HEK293 (cell line): ENCODE measurements around the gene EFCAB8.
A peak's percentile ranks its signal among the peaks of the same experiment; 100 is the strongest.

Experiments used
- CTCF ChIA-PET: fragments of 350-600 bp; formaldehyde crosslinking; extraction: SDS; loops from one replicate; lab custom pipeline; 2021; ENCODE audit warnings: antibody characterized with exemption; lab: Yijun Ruan, JAX
- POLR2A ChIA-PET: fragments of 300-600 bp; formaldehyde crosslinking; extraction: SDS; loops from one replicate; lab custom pipeline; 2020; ENCODE audit warnings: antibody characterized with exemption, inconsistent platforms; lab: Yijun Ruan, JAX
- H3K27ac ChIP-seq: fragments of 200-500 bp; sonication (Bioruptor generic); 2 replicates; pipeline ENCODE4 v1.5.1; 2014; ENCODE audit warnings: low read depth, low read length, control low read depth, inconsistent platforms; ENCODE audit errors: extremely low read depth
- H3K36me3 ChIP-seq, 2 experiments: fragments of 200-500 bp in 1 of 2; sonication (Bioruptor generic) in 1 of 2; 1 replicate in 1 of 2; 2 replicates in 1 of 2; pipeline ENCODE4 v1.5.1; 2014 to 2017; ENCODE audit warnings: inconsistent platforms in 2 of 2, low read length in 2 of 2; ENCODE audit not compliant: control insufficient read depth in 2 of 2, insufficient read depth in 1 of 2
- H3K4me1 ChIP-seq: fragments of 200-500 bp; sonication (Bioruptor generic); 2 replicates; pipeline ENCODE4 v1.5.1; 2014; ENCODE audit warnings: mild to moderate bottlenecking, low read length, inconsistent platforms; ENCODE audit not compliant: control insufficient read depth, insufficient read depth
- H3K4me3 ChIP-seq: 2 replicates; pipeline ENCODE4 v1.5.1; 2011; ENCODE audit warnings: low read depth, mild to moderate bottlenecking, control low read depth, low read length, moderate library complexity
- H3K9me3 ChIP-seq: fragments of 200-500 bp; sonication (Bioruptor generic); 2 replicates; pipeline ENCODE4 v1.5.1; 2014; ENCODE audit warnings: low read depth, low read length, inconsistent platforms; ENCODE audit not compliant: control insufficient read depth, insufficient read depth
- HOXD13 ChIP-seq: sonication (generic); formaldehyde crosslinking; IDR thresholded peaks from 2 replicates; pipeline ENCODE4 v1.8.0; 2022; ENCODE audit warnings: missing genetic modification reagents, borderline replicate concordance
- PRDM1 ChIP-seq: fragments of 450-650 bp; formaldehyde crosslinking; IDR thresholded peaks from 2 replicates; pipeline ENCODE4; 2016; ENCODE audit warnings: missing biosample characterization, missing genetic modification characterization
- REPIN1 ChIP-seq: fragments of 450-650 bp; formaldehyde crosslinking; IDR thresholded peaks from 2 replicates; pipeline ENCODE4 v1.5.1; 2017; ENCODE audit warnings: missing biosample characterization, missing genetic modification characterization, low read depth
- REST ChIP-seq: fragments of 450-650 bp; formaldehyde crosslinking; IDR thresholded peaks from 2 replicates; pipeline ENCODE4 v1.5.1; 2016; ENCODE audit warnings: missing biosample characterization, missing genetic modification characterization
- SALL2 ChIP-seq: fragments of 450-650 bp; formaldehyde crosslinking; IDR thresholded peaks from 2 replicates; pipeline ENCODE4 v1.5.0; 2017; ENCODE audit warnings: missing biosample characterization, mild to moderate bottlenecking, missing genetic modification characterization, borderline replicate concordance
- SETDB1 ChIP-seq: IDR thresholded peaks from one replicate; pipeline ENCODE4 v1.6.1; 2017; ENCODE audit warnings: mild to moderate bottlenecking, low read length, moderate library complexity, mixed read lengths; ENCODE audit not compliant: insufficient read length
- SP2 ChIP-seq: fragments of 450-650 bp; formaldehyde crosslinking; IDR thresholded peaks from 2 replicates; pipeline ENCODE4 v1.5.1; 2016; ENCODE audit warnings: missing biosample characterization, missing genetic modification characterization
- SP3 ChIP-seq: fragments of 450-650 bp; formaldehyde crosslinking; IDR thresholded peaks from 2 replicates; pipeline ENCODE4 v1.5.1; 2016; ENCODE audit warnings: missing biosample characterization, missing genetic modification characterization
- TRIM28 ChIP-seq: IDR thresholded peaks from 2 replicates; pipeline ENCODE4 v1.6.1; 2011; ENCODE audit warnings: low read length, control low read depth, borderline replicate concordance
- YY2 ChIP-seq: fragments of 450-650 bp; formaldehyde crosslinking; IDR thresholded peaks from 2 replicates; pipeline ENCODE4 v1.5.1; 2016; ENCODE audit warnings: missing biosample characterization, missing genetic modification characterization
- ZBTB21 ChIP-seq: fragments of 450-650 bp; formaldehyde crosslinking; IDR thresholded peaks from 2 replicates; pipeline ENCODE4 v1.5.1; 2017; ENCODE audit warnings: missing biosample characterization, missing genetic modification characterization
- ZBTB26 ChIP-seq: fragments of 450-650 bp; formaldehyde crosslinking; optimal IDR thresholded peaks from 2 replicates; pipeline ENCODE3; 2016; ENCODE audit warnings: missing biosample characterization, mild to moderate bottlenecking, missing genetic modification characterization
- ZFP3 ChIP-seq: fragments of 450-650 bp; formaldehyde crosslinking; IDR thresholded peaks from 2 replicates; pipeline ENCODE4 v1.5.1; 2016; ENCODE audit warnings: low read depth, missing biosample characterization, missing genetic modification characterization
- ZFP37 ChIP-seq: fragments of 450-650 bp; formaldehyde crosslinking; IDR thresholded peaks from 2 replicates; pipeline ENCODE4 v1.5.1; 2016; ENCODE audit warnings: missing biosample characterization, missing genetic modification characterization
- ZIC2 ChIP-seq: fragments of 450-650 bp; formaldehyde crosslinking; IDR thresholded peaks from 2 replicates; pipeline ENCODE4 v1.5.1; 2016; ENCODE audit warnings: missing biosample characterization, missing genetic modification characterization
- ZNF138 ChIP-seq: fragments of 450-650 bp; formaldehyde crosslinking; IDR thresholded peaks from 2 replicates; pipeline ENCODE4 v1.5.1; 2016; ENCODE audit warnings: missing biosample characterization, missing genetic modification characterization, borderline replicate concordance
- ZNF2 ChIP-seq: fragments of 450-650 bp; formaldehyde crosslinking; IDR thresholded peaks from 2 replicates; pipeline ENCODE4 v1.5.1; 2016; ENCODE audit warnings: missing biosample characterization, missing genetic modification characterization
- ZNF202 ChIP-seq: fragments of 450-650 bp; formaldehyde crosslinking; IDR thresholded peaks from 2 replicates; pipeline ENCODE4 v1.5.1; 2016; ENCODE audit warnings: missing biosample characterization, missing genetic modification characterization, borderline replicate concordance
- ZNF214 ChIP-seq: fragments of 450-650 bp; formaldehyde crosslinking; IDR thresholded peaks from 2 replicates; pipeline ENCODE4 v1.5.1; 2017; ENCODE audit warnings: missing biosample characterization, mild to moderate bottlenecking, missing genetic modification characterization, borderline replicate concordance
- ZNF239 ChIP-seq: fragments of 450-650 bp; formaldehyde crosslinking; IDR thresholded peaks from 2 replicates; pipeline ENCODE4 v1.5.1; 2016; ENCODE audit warnings: missing biosample characterization, missing genetic modification characterization
- ZNF341 ChIP-seq: fragments of 450-650 bp; formaldehyde crosslinking; IDR thresholded peaks from 2 replicates; pipeline ENCODE4; 2016; ENCODE audit warnings: low read depth, missing biosample characterization, missing genetic modification characterization
- ZNF433 ChIP-seq: fragments of 450-650 bp; formaldehyde crosslinking; IDR thresholded peaks from 2 replicates; pipeline ENCODE4 v1.5.1; 2016; ENCODE audit warnings: missing biosample characterization, missing genetic modification characterization, low read depth
- ZNF488 ChIP-seq: fragments of 450-650 bp; formaldehyde crosslinking; IDR thresholded peaks from 2 replicates; pipeline ENCODE4 v1.5.1; 2016; ENCODE audit warnings: missing biosample characterization, missing genetic modification characterization
- ZNF510 ChIP-seq: fragments of 450-650 bp; formaldehyde crosslinking; IDR thresholded peaks from 2 replicates; pipeline ENCODE4 v1.5.1; 2018; ENCODE audit warnings: mild to moderate bottlenecking, missing genetic modification characterization, missing biosample characterization; ENCODE audit not compliant: insufficient replicate concordance
- ZNF521 ChIP-seq: fragments of 450-650 bp; formaldehyde crosslinking; IDR thresholded peaks from 2 replicates; pipeline ENCODE4 v1.5.1; 2017; ENCODE audit warnings: missing biosample characterization, mild to moderate bottlenecking, missing genetic modification characterization
- ZNF529 ChIP-seq: fragments of 450-650 bp; formaldehyde crosslinking; IDR thresholded peaks from 2 replicates; pipeline ENCODE4 v1.5.1; 2017; ENCODE audit warnings: missing genetic modification characterization, missing biosample characterization; ENCODE audit not compliant: insufficient replicate concordance
- ZNF555 ChIP-seq: fragments of 450-650 bp; formaldehyde crosslinking; conservative IDR thresholded peaks from 2 replicates; pipeline ENCODE4 v1.5.1; 2017; ENCODE audit warnings: missing biosample characterization, mild to moderate bottlenecking, missing genetic modification characterization, inconsistent platforms
- ZNF558 ChIP-seq: fragments of 450-650 bp; formaldehyde crosslinking; IDR thresholded peaks from 2 replicates; pipeline ENCODE4 v1.5.1; 2016; ENCODE audit warnings: missing biosample characterization, missing genetic modification characterization
- ZNF76 ChIP-seq: fragments of 450-650 bp; formaldehyde crosslinking; IDR thresholded peaks from 2 replicates; pipeline ENCODE4; 2016; ENCODE audit warnings: low read depth, missing biosample characterization, missing genetic modification characterization, borderline replicate concordance
- ZNF777 ChIP-seq: fragments of 450-650 bp; formaldehyde crosslinking; IDR thresholded peaks from 2 replicates; pipeline ENCODE4 v1.5.1; 2017; ENCODE audit warnings: missing biosample characterization, missing genetic modification characterization, borderline replicate concordance
- ZNF792 ChIP-seq: fragments of 450-650 bp; formaldehyde crosslinking; IDR thresholded peaks from 2 replicates; pipeline ENCODE4 v1.5.1; 2016; ENCODE audit warnings: missing biosample characterization, missing genetic modification characterization

Gene EFCAB8

GRCh38 chr20:32958574-32958973 is 99.9 kb downstream of the EFCAB8 start:
- H3K27ac ChIP-seq = no peak overlapping the region
- no peaks in the 10 kb centered on the region for H3K36me3 ChIP-seq
- no peak for TF ChIP-seq SETDB1
- TF ChIP-seq ZFP37 (tag by site-specific recombination) = no peak
- no peak for TF ChIP-seq ZNF521 (tag by site-specific recombination)
- TF ChIP-seq ZNF792 (tag by site-specific recombination) = no peak
- no peak for TF ChIP-seq ZBTB21
- TF ChIP-seq ZNF558 (tag by site-specific recombination) = no peak
- no peak for TF ChIP-seq HOXD13 (CRISPR knock-in tag)
- ChIA-PET POLR2A (no interaction called here), CTCF (no interaction called here)
- H3K4me3 ChIP-seq = no peak overlapping the region
- H3K9me3 ChIP-seq = no peaks in the 10 kb centered on the region
- H3K4me1 ChIP-seq = no peaks in the 10 kb centered on the region

GRCh38 chr20:32959351-32960221 is 100.9 kb downstream of the EFCAB8 start:
- Histone ChIP-seq H3K27ac (no peak overlapping the region), H3K4me3 (no peak overlapping the region), H3K4me1 (no peaks in the 10 kb centered on the region), H3K9me3 (no peaks in the 10 kb centered on the region), H3K36me3 (no peaks in the 10 kb centered on the region)
- CTCF ChIA-PET = no interaction called here
- POLR2A ChIA-PET = no interaction called here
- no peak for TF ChIP-seq ZNF555 (tag by site-specific recombination)
- TF ChIP-seq ZNF433 (tag by site-specific recombination) = no peak
- TF ChIP-seq SP2 = no peak
- TF ChIP-seq SP3 = no peak
- TF ChIP-seq ZNF2 = no peak
- peak; percentile 33 for TF ChIP-seq ZIC2
- no peak for TF ChIP-seq ZNF488
- no peak for TF ChIP-seq ZNF214 (tag by site-specific recombination)
- TF ChIP-seq ZNF202 (tag by site-specific recombination) = no peak
- no peak for TF ChIP-seq PRDM1
- TF ChIP-seq ZNF341 (tag by site-specific recombination) = no peak
- TF ChIP-seq ZNF777 (tag by site-specific recombination) = no peak
- 0 out of 2 replicates have a peak, but pooled peaks have one; percentile 19 for TF ChIP-seq TRIM28
- no peak for TF ChIP-seq ZBTB26 (tag by site-specific recombination)
- no peak for TF ChIP-seq YY2 (tag by site-specific recombination)
- no peak for TF ChIP-seq ZNF529 (tag by site-specific recombination)
- TF ChIP-seq ZNF138 (tag by site-specific recombination) = no peak
- TF ChIP-seq ZNF76 (tag by site-specific recombination) = no peak
- no peak for TF ChIP-seq ZNF239 (tag by site-specific recombination)
- TF ChIP-seq SALL2 (tag by site-specific recombination) = no peak
- TF ChIP-seq ZFP3 (tag by site-specific recombination) = 0 out of 2 replicates have a peak, but pooled peaks have one; percentile 45
- no peak for TF ChIP-seq REST (tag by site-specific recombination)
- TF ChIP-seq REPIN1 (tag by site-specific recombination) = no peak
- TF ChIP-seq ZNF510 (tag by site-specific recombination) = no peak
- TF ChIP-seq ZNF558 (tag by site-specific recombination) = no peak
